ENCODE measurements around the gene HRCT1. TPM values are rescaled to one million over a fixed set of nuclear protein-coding genes. Genes with fewer than 3 reads are reported as not detected.

Gene HRCT1
- total RNA-seq: 1.2 and 5.2 TPM in 2 replicates
- 7.0 and 9.9 TPM in 2 replicates for polyA plus RNA-seq
- 6.2 and 7.1 TPM in 2 replicates for polyA plus RNA-seq (2011; cell fraction: cytosol; rRNA removed)
- 2.4 and 2.9 TPM in 2 replicates for polyA plus RNA-seq (2011; cell fraction: nucleus; rRNA removed)
- polyA plus RNA-seq (2012): 3.2 and 3.4 TPM in 2 replicates
- 0.51 and 2.2 TPM in 2 replicates for polyA minus RNA-seq
- polyA minus RNA-seq (2011; cell fraction: cytosol; rRNA and poly(A)+ RNA removed): not detected
- 0.48 and 0.82 TPM in 2 replicates for polyA minus RNA-seq (2011; cell fraction: nucleus; rRNA and poly(A)+ RNA removed)
- Bru-seq, nascent RNA: percentile 35 among the genes with signal in this experiment
- percentile 45 among the genes with signal in this experiment for BruChase-seq, experiment 1, labeled RNA remaining after a 6-hour chase
- percentile 48 among the genes with signal in this experiment for BruChase-seq, experiment 2, labeled RNA remaining after a 2-hour chase
- long read RNA-seq, partial matches to known transcripts: 0 of 3 reads
- long read RNA-seq, other reads (novel, unspliced or antisense): 0 of 3 reads

GRCh38 chr9:35905912-35906679 is at the start of gene HRCT1:
Gene HRCT1 (plus strand): TSS chr9:35906202. CDS start chr9:35906288, 86 bp downstream.
- FAIRE-seq (peak; percentile 94), DNase-seq (ENCODE audit: low read depth, low spot score) (peak; percentile 91)
- H4K20me1 ChIP-seq (replicated peaks; ENCODE audit: control insufficient read depth, extremely low read depth, insufficient read depth, low read length): no peaks in the 10 kb centered on the region
- dilution Hi-C loops (cut with MboI; ENCODE audit: extremely low pct_ligation_motif_present, low sequenced_read_pairs): no loop called here
- ChIA-PET CTCF (interaction anchor here (0.6 to 6.0 kb wide), 10 partner anchors 14 to 178 kb away, joined by 3 to 103 read pairs (median 8); no protein-coding TSS in a partner anchor), POLR2A (interaction anchor here (0.5 to 1.0 kb wide), 2 partner anchors 10 to 38 kb away, joined by 3 to 6 read pairs; no protein-coding TSS in a partner anchor)
- peak within 1 kb of the TSS; percentile 58 for H2AFZ ChIP-seq (ENCODE audit: low read depth, low read length)
- H3K27me3 ChIP-seq (ENCODE audit: control insufficient read depth in 2 of 2, insufficient read depth in 2 of 2, low read length in 2 of 2): no peaks in the 10 kb centered on the region
- peak within 1 kb of the TSS; percentile 77 for H3K9ac ChIP-seq (replicated peaks; ENCODE audit: extremely low read depth, insufficient read depth, low read length)
- no TSS peak for BruUV-seq (replicated peaks)
- H3K9me3 ChIP-seq (replicated peaks; ENCODE audit: control insufficient read depth, insufficient read depth, low read length): no peaks in the 10 kb centered on the region
- peaks cover 63% of the 10 kb centered on the region for H3K4me1 ChIP-seq (ENCODE audit: control insufficient read depth, extremely low read depth, insufficient read depth, low read length)
- no peaks in the 10 kb centered on the region for H3K36me3 ChIP-seq (ENCODE audit: control insufficient read depth in 2 of 2, extremely low read depth in 1 of 2, insufficient read depth in 2 of 2, low read length in 2 of 2)
- no peaks in the 10 kb centered on the region for H3K9me1 ChIP-seq (replicated peaks; ENCODE audit: control insufficient read depth, extremely low read depth, insufficient read depth, low read length)
- H3K27ac ChIP-seq (ENCODE audit: insufficient read depth, low read depth, low read length): peak within 1 kb of the TSS; percentile 94
- H3K4me3 ChIP-seq (replicated peaks in 1 of 3; ENCODE audit: insufficient read depth in 1 of 3, low read depth in 1 of 3, low read length in 3 of 3): no peak within 1 kb of the TSS
- intact Hi-C loops (cut with micrococcal nuclease): loop anchor here (2.0 to 5.0 kb wide), 4 partner anchors 15 to 249 kb away; partner anchors contain the start of genes CCDC107 and RMRP
- H3K79me2 ChIP-seq (ENCODE audit: control insufficient read depth, insufficient read depth, low read length): peaks cover 19% of the 10 kb centered on the region
- peak within 1 kb of the TSS; percentile 63 for H3K4me2 ChIP-seq (ENCODE audit: insufficient read depth, low read length)
- no peak for TF ChIP-seq EZH2 (IDR thresholded peaks at IDR 0.05; ENCODE audit: borderline replicate concordance, low read depth, low read length, severe bottlenecking)
- TF ChIP-seq POLR2AphosphoS5 (IDR thresholded peaks at IDR 0.05; ENCODE audit: insufficient read depth, low read depth, low read length): peak; percentile 60
- TF ChIP-seq, protein P1, sequence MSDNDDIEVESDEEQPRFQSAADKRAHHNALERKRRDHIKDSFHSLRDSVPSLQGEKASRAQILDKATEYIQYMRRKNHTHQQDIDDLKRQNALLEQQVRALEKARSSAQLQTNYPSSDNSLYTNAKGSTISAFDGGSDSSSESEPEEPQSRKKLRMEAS (IDR thresholded peaks at IDR 0.05; ENCODE audit: insufficient read depth, insufficient read length): no peak
- peak; percentile 53 for TF ChIP-seq POLR2A (IDR thresholded peaks at IDR 0.05; ENCODE audit: low read depth, low read length)
- TF ChIP-seq, protein P2, sequence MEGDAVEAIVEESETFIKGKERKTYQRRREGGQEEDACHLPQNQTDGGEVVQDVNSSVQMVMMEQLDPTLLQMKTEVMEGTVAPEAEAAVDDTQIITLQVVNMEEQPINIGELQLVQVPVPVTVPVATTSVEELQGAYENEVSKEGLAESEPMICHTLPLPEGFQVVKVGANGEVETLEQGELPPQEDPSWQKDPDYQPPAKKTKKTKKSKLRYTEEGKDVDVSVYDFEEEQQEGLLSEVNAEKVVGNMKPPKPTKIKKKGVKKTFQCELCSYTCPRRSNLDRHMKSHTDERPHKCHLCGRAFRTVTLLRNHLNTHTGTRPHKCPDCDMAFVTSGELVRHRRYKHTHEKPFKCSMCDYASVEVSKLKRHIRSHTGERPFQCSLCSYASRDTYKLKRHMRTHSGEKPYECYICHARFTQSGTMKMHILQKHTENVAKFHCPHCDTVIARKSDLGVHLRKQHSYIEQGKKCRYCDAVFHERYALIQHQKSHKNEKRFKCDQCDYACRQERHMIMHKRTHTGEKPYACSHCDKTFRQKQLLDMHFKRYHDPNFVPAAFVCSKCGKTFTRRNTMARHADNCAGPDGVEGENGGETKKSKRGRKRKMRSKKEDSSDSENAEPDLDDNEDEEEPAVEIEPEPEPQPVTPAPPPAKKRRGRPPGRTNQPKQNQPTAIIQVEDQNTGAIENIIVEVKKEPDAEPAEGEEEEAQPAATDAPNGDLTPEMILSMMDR (IDR thresholded peaks at IDR 0.05; ENCODE audit: extremely low read depth in 1 of 2, insufficient read depth in 1 of 2, low read depth in 1 of 2, low read length in 2 of 2): no peak
- no peak for TF ChIP-seq MYC (IDR thresholded peaks at IDR 0.05; ENCODE audit: low read depth, low read length)
- no peak for TF ChIP-seq FOS (IDR thresholded peaks at IDR 0.05; ENCODE audit: borderline replicate concordance, insufficient read depth, low read length)
- no peak for TF ChIP-seq JUN (IDR thresholded peaks at IDR 0.05; ENCODE audit: borderline replicate concordance, insufficient read depth, insufficient read length, low read depth)
